Small intestine (tissue), 7 donors: ENCODE data around the gene METTL13. TPM values are rescaled to one million over a fixed set of nuclear protein-coding genes. Genes with fewer than 3 reads are reported as not detected.
"Not testable (repeated sequence)": the region's sequence is repeated elsewhere in the genome, so short reads cannot be mapped to it uniquely, and the experiment has no call there.

Source experiments
- DNase-seq, 2 donors: peaks; one replicate each; pipeline versions ENCODE4 v3.0.0 to v3.0.0-alpha.2; 2013
- FAIRE-seq: peaks from 2 replicates; lab custom pipeline; 2012; peaks lifted over from hg19 to GRCh38; lab: Jason Lieb, UNC
- H3K27ac ChIP-seq, 3 donors: one replicate each; pipeline ENCODE4 v1.5.1; 2013; ENCODE audit warnings: low read length in 2 of 3, mild to moderate bottlenecking in 2 of 3, control low read depth in 1 of 3, inconsistent platforms in 1 of 3, low read depth in 1 of 3, moderate library complexity in 1 of 3
- H3K27me3 ChIP-seq, 3 donors: one replicate each; pipeline ENCODE4 v1.6.1; 2013; ENCODE audit warnings: low read length in 3 of 3, inconsistent platforms in 1 of 3; ENCODE audit not compliant: control insufficient read depth in 3 of 3, insufficient read depth in 3 of 3
- H3K36me3 ChIP-seq, 3 donors: one replicate each; pipeline ENCODE4 v1.6.1; 2013; ENCODE audit warnings: low read length in 3 of 3, inconsistent platforms in 1 of 3, low read depth in 1 of 3, mild to moderate bottlenecking in 1 of 3, moderate library complexity in 1 of 3; ENCODE audit not compliant: control insufficient read depth in 3 of 3, insufficient read depth in 2 of 3
- H3K4me1 ChIP-seq, 3 donors: one replicate each; pipeline ENCODE4 v1.6.1; 2013; ENCODE audit warnings: low read length in 2 of 3, inconsistent platforms in 1 of 3, low read depth in 1 of 3, mild to moderate bottlenecking in 1 of 3, moderate library complexity in 1 of 3; ENCODE audit not compliant: control insufficient read depth in 3 of 3, insufficient read depth in 2 of 3
- H3K4me3 ChIP-seq, 3 donors: one replicate each; pipeline ENCODE4 v1.5.1; 2013; ENCODE audit warnings: low read length in 3 of 3, control low read depth in 1 of 3, inconsistent platforms in 1 of 3, low read depth in 1 of 3, mild to moderate bottlenecking in 1 of 3, moderate library complexity in 1 of 3
- H3K9me3 ChIP-seq, 2 donors: one replicate each; pipeline ENCODE4 v1.6.1; 2013; ENCODE audit warnings: low read depth in 1 of 2, low read length in 1 of 2; ENCODE audit not compliant: control insufficient read depth in 2 of 2, insufficient read depth in 1 of 2
- WGBS, 3 donors: extraction: QIAGEN DNeasy Blood & Tissue Kit; methylation state at CpG; one replicate each; pipeline ENCODE4 v1.1.7; 2013; 5-methylcytosine and 5-hydroxymethylcytosine counted together
- polyA plus RNA-seq, 4 donors: library from polyadenylated mRNA; stranded (reverse) in 3 of 4; unstranded in 1 of 4; fragments of 200-250 nt in 3 of 4; fragments of 120-200 nt in 1 of 4; gene quantifications; one replicate each; pipeline versions ENCODE4 v1.2.1 to v1.2.3, GENCODE V29; 2013
- donor health status: healthy with polysubstance abuse.
- donor health status: control.
- donor health status: control.
- donor health status: Bipolar disorder and iron deficiency.
- donor health status: healthy.

The METTL13 gene
- polyA plus RNA-seq, 4 donors: 15.7 to 31.2 (median 20.5) TPM

GRCh38 chr1:171792656-171793369 lies 11.4 kb downstream of the METTL13 start:
- no peak overlapping the region for H3K27ac ChIP-seq
- H3K9me3 ChIP-seq: no peaks in the 10 kb centered on the region
- H3K36me3 ChIP-seq: peaks cover 46 to 47% (median 47%) of the 10 kb centered on the region in 3 donors
- no peak overlapping the region for H3K4me3 ChIP-seq
- WGBS, 3 donors: 92 to 95% (median 94%) methylated on average over 7 of the region's 7 CpGs
- no peaks in the 10 kb centered on the region for H3K27me3 ChIP-seq
- FAIRE-seq (no peak), DNase-seq (no peak)
- H3K4me1 ChIP-seq: no peaks in the 10 kb centered on the region

DNA sequence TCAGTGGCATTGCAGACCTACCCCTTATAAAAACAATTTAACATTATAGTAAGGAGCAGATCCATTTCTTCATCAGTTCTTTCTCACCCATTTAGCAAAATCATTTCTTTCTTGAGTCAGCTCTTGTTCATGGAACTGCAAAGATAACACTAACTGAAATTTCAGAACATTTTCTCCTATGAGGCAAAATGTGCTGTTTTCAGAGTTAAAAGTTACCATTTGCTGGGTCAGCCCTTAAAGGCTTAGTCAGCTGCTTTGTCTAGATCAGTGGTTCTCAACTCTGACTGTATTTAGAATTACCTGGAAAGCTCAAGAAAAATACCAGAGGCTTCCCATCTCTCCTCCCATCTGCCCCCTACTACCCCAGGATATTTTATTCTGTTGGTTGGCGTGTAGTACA lies 12.2 kb downstream of the METTL13 start:
- no peak for FAIRE-seq
- WGBS, 3 donors: 96 to 100% (median 98%) methylated on average over 1 of the region's 1 CpG
- no peaks in the 10 kb centered on the region for H3K27me3 ChIP-seq
- H3K27ac ChIP-seq: no peak overlapping the region
- DNase-seq: no peak
- peaks cover 43 to 47% (median 46%) of the 10 kb centered on the region in 3 donors for H3K36me3 ChIP-seq
- H3K9me3 ChIP-seq: no peaks in the 10 kb centered on the region
- no peak overlapping the region for H3K4me3 ChIP-seq
- H3K4me1 ChIP-seq: no peaks in the 10 kb centered on the region

DNA sequence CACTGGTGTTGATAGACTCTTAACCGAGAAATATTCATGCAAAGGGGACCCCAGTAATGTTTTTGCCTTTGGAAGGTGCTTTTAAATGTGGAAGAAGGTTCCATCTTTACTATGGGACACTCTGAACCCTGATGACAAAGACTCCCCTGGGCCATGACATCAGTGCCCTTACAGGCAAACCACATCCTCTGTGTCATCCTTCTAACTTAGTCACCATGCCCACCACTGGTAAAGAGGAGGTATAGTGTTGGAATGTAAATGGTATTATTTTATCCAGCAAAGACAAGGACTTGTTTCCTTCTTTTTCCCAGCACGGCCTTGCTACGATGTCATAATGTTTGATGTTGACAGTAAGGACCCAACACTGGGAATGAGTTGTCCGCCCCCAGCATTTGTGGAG lies 12.6 kb downstream of the METTL13 start:
- no peaks in the 10 kb centered on the region for H3K27me3 ChIP-seq
- FAIRE-seq (no peak), DNase-seq (no peak)
- peaks cover 39 to 44% (median 43%) of the 10 kb centered on the region in 3 donors for H3K36me3 ChIP-seq
- no peaks in the 10 kb centered on the region for H3K9me3 ChIP-seq
- no peaks in the 10 kb centered on the region for H3K4me1 ChIP-seq
- no peak overlapping the region for H3K27ac ChIP-seq
- no peak overlapping the region for H3K4me3 ChIP-seq
- WGBS, 3 donors: 81 to 98% (median 90%) methylated on average over 4 of the region's 4 CpGs

GRCh38 chr1:171796592-171796991 lies 15.1 kb downstream of the METTL13 start:
- no peak for DNase-seq
- no peak overlapping the region for H3K4me3 ChIP-seq
- no peaks in the 10 kb centered on the region for H3K27me3 ChIP-seq
- peaks cover 21 to 35% (median 31%) of the 10 kb centered on the region in 3 donors for H3K36me3 ChIP-seq
- WGBS, 3 donors: 86 to 92% (median 92%) methylated on average over 5 of the region's 5 CpGs
- peaks cover 0 to 15% (median 2%) of the 10 kb centered on the region in 3 donors for H3K4me1 ChIP-seq
- FAIRE-seq: no peak
- H3K27ac ChIP-seq: no peak overlapping the region
- no peaks in the 10 kb centered on the region for H3K9me3 ChIP-seq

- Histone ChIP-seq H3K4me1 (peaks cover 0 to 18% (median 2%) of the 10 kb centered on the region in 3 donors), H3K27ac (no peak overlapping the region), H3K27me3 (no peaks in the 10 kb centered on the region), H3K4me3 (no peak overlapping the region), H3K9me3 (no peaks in the 10 kb centered on the region), H3K36me3 (peaks cover 9 to 25% (median 22%) of the 10 kb centered on the region in 3 donors)
- 92 to 96% (median 94%) methylated on average over 3 of the region's 3 CpGs for WGBS, 3 donors
- FAIRE-seq: no peak
- DNase-seq: no peak
Observed at GRCh38 chr1:171798311-171798710, 16.9 kb downstream of the METTL13 start.

GRCh38 chr1:171798765-171799164 lies 17.3 kb downstream of the METTL13 start:
- DNase-seq: no peak
- 87 to 99% (median 87%) methylated on average over 3 of the region's 3 CpGs for WGBS, 3 donors
- FAIRE-seq: no peak
- Histone ChIP-seq H3K27ac (no peak overlapping the region), H3K4me3 (no peak overlapping the region), H3K27me3 (no peaks in the 10 kb centered on the region), H3K4me1 (peaks cover 0 to 18% (median 2%) of the 10 kb centered on the region in 3 donors), H3K36me3 (peaks cover 9 to 25% (median 21%) of the 10 kb centered on the region in 3 donors), H3K9me3 (no peaks in the 10 kb centered on the region)

- DNase-seq: no peak
- Histone ChIP-seq H3K4me1 (peaks cover 0 to 18% (median 2%) of the 10 kb centered on the region in 3 donors), H3K36me3 (peaks cover 9 to 23% (median 19%) of the 10 kb centered on the region in 3 donors), H3K27me3 (no peaks in the 10 kb centered on the region), H3K9me3 (no peaks in the 10 kb centered on the region), H3K4me3 (no peak overlapping the region), H3K27ac (no peak overlapping the region)
- FAIRE-seq: no peak
- 59 to 76% (median 64%) methylated on average over 4 of the region's 4 CpGs for WGBS, 3 donors
Observed at GRCh38 chr1:171799166-171799565, 17.7 kb downstream of the METTL13 start.

DNA sequence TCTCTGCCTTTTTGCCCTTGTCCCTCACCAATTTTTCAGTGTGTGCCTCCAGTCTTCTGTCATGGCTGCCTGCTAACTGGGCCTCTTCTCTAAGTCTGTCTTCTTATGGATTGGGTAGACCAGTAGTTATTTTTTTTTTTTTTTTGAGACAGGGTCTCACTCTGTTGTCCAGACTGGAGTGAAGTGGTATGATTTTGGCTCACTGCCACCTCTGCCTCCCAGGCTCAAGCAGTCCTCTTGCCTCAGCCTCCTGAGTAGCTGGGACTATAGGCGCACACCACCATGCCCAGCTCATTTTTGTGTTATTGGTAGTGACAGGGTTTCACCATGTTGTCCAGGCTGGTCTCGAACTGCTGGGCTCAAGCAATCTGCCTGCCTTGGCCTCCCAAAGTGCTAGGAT lies 18.2 kb downstream of the METTL13 start:
- not testable (repeated sequence) for DNase-seq, H3K9me3 ChIP-seq, H3K27me3 ChIP-seq, FAIRE-seq, H3K4me3 ChIP-seq
- peaks cover 0 to 18% (median 2%) of the 10 kb centered on the region in 3 donors for H3K4me1 ChIP-seq
- 94 to 98% (median 94%) methylated on average over 2 of the region's 2 CpGs for WGBS, 3 donors
- peak overlapping the region in 1 of 3 donors; percentile 73 for H3K27ac ChIP-seq
- peaks cover 5 to 20% (median 15%) of the 10 kb centered on the region in 3 donors for H3K36me3 ChIP-seq
